OCI-LY3 (cell line): Measurements from ENCODE around the gene KRTAP3-3.

Experiments
- H2AFZ ChIP-seq: fragments of 200-600, 300-600 bp; shearing (Covaris generic); 2 replicates; pipeline ENCODE4 v1.6.0; 2014; ENCODE audit warnings: antibody characterized with exemption, low read depth, low read length
- H3K27ac ChIP-seq: fragments of 200-600, 300-600 bp; sonication (generic); 2 replicates; pipeline ENCODE4 v1.5.1; 2014; ENCODE audit warnings: mild to moderate bottlenecking, low read length, moderate library complexity, mixed read lengths
- H3K27me3 ChIP-seq: fragments of 200-600, 300-600 bp; sonication (generic); 2 replicates; pipeline ENCODE4 v1.6.1; 2014; ENCODE audit warnings: low read depth, low read length, mixed read lengths
- H3K36me3 ChIP-seq: fragments of 200-600, 300-600 bp; sonication (generic); replicated peaks from 2 replicates; pipeline ENCODE3; 2014; ENCODE audit warnings: low read depth, low read length, mixed read lengths
- H3K4me1 ChIP-seq: fragments of 300-600, 200-600 bp; sonication (generic); 2 replicates; pipeline ENCODE4 v1.6.1; 2014; ENCODE audit warnings: low read length, mixed read lengths
- H3K4me2 ChIP-seq: fragments of 200-600, 300-600 bp; sonication (generic); 2 replicates; pipeline ENCODE4 v1.6.1; 2014; ENCODE audit warnings: low read length, mixed read lengths
- H3K4me3 ChIP-seq: fragments of 300-600, 200-600 bp; sonication (generic); 2 replicates; pipeline ENCODE4 v1.5.1; 2014; ENCODE audit warnings: antibody characterized with exemption, mild to moderate bottlenecking, low read length, moderate library complexity
- H3K79me2 ChIP-seq: fragments of 300-600, 200-600 bp; shearing (Covaris generic); 2 replicates; pipeline ENCODE4 v1.6.1; 2014; ENCODE audit warnings: mild to moderate bottlenecking, low read length, mixed read lengths
- H3K9ac ChIP-seq: fragments of 300-600, 200-600 bp; shearing (Covaris generic); 2 replicates; pipeline ENCODE4 v1.6.0; 2014; ENCODE audit warnings: mild to moderate bottlenecking, low read length, moderate library complexity
- H3K9me3 ChIP-seq: fragments of 200-600, 300-600 bp; shearing (Covaris generic); 2 replicates; pipeline ENCODE4 v1.6.1; 2014; ENCODE audit warnings: low read length, mixed read lengths; ENCODE audit not compliant: insufficient read depth
- H4K20me1 ChIP-seq: fragments of 200-600, 300-600 bp; sonication (generic); 2 replicates; pipeline ENCODE4 v1.6.1; 2016; ENCODE audit warnings: low read length, mixed read lengths; ENCODE audit not compliant: insufficient read depth
- EZH2phosphoT487 ChIP-seq: fragments of 200-600 bp; shearing (Covaris generic); IDR thresholded peaks from 2 replicates; pipeline ENCODE4 v1.6.1; 2018; ENCODE audit warnings: antibody characterized with exemption, mixed run types, low read depth
- TF ChIP-seq, protein P1 (sequence below): fragments of 200-600, 300-600 bp; sonication (generic); IDR thresholded peaks from 2 replicates; pipeline ENCODE4 v1.5.1; 2014; ENCODE audit warnings: antibody characterized with exemption, low read length, low read depth

KRTAP3-3 gene

DNA sequence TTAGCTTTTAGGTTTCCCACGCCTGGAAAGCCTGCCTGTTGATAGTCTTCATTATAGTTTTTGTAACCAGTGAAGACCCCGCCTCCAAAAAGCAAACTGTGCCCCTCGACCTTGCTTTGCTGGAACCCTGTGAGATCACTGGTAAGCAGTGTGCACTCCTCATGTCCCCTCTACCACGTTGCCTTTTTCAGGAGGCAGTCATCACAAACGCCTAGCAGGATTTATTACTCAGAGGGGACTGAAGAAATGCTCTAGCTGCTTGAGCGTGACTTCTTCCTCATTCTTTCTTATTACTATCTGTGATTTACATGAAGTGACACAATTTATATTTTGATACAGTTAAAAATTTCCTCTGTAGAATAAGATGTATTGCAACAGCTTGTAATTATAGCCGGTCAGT lies 21.5 kb upstream of the KRTAP3-3 start:
- no peaks in the 10 kb centered on the region for H3K9me3 ChIP-seq
- H3K27me3 ChIP-seq, result peaks cover 25% of the 10 kb centered on the region
- no peak overlapping the region for H3K4me3 ChIP-seq
- TF ChIP-seq, protein P1, sequence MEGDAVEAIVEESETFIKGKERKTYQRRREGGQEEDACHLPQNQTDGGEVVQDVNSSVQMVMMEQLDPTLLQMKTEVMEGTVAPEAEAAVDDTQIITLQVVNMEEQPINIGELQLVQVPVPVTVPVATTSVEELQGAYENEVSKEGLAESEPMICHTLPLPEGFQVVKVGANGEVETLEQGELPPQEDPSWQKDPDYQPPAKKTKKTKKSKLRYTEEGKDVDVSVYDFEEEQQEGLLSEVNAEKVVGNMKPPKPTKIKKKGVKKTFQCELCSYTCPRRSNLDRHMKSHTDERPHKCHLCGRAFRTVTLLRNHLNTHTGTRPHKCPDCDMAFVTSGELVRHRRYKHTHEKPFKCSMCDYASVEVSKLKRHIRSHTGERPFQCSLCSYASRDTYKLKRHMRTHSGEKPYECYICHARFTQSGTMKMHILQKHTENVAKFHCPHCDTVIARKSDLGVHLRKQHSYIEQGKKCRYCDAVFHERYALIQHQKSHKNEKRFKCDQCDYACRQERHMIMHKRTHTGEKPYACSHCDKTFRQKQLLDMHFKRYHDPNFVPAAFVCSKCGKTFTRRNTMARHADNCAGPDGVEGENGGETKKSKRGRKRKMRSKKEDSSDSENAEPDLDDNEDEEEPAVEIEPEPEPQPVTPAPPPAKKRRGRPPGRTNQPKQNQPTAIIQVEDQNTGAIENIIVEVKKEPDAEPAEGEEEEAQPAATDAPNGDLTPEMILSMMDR, result no peak
- no peak for TF ChIP-seq EZH2phosphoT487
- no peak overlapping the region for H3K9ac ChIP-seq
- H3K79me2 ChIP-seq, result no peaks in the 10 kb centered on the region
- H2AFZ ChIP-seq, result no peak overlapping the region
- H4K20me1 ChIP-seq, result no peaks in the 10 kb centered on the region
- H3K4me1 ChIP-seq, result no peaks in the 10 kb centered on the region
- H3K27ac ChIP-seq, result no peak overlapping the region
- H3K36me3 ChIP-seq, result no peaks in the 10 kb centered on the region
- H3K4me2 ChIP-seq, result no peak overlapping the region

DNA sequence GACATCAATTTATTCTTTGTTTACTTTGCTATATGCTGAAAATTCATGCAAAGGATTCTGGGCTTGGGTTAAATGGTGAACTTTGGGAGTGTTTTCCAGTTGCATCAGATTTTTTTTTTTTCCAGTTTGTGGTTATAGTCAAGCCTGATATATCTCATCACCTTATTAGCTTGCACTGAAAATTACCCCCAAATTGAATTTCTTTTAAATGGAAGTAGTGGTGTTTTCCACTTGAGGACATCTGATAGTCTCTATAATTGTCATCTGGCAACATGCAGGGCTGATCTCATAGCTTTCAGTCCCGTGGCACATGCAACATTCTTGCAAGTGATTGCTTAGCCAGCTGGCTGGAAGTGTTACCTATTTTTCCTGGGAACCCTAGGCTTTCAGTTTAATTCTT lies 19.6 kb upstream of the KRTAP3-3 start:
- Histone ChIP-seq H3K79me2 (no peaks in the 10 kb centered on the region), H4K20me1 (no peaks in the 10 kb centered on the region), H2AFZ (no peak overlapping the region), H3K9me3 (no peaks in the 10 kb centered on the region), H3K9ac (no peak overlapping the region), H3K36me3 (no peaks in the 10 kb centered on the region), H3K4me3 (no peak overlapping the region), H3K27me3 (peaks cover 25% of the 10 kb centered on the region), H3K27ac (no peak overlapping the region), H3K4me2 (no peak overlapping the region), H3K4me1 (no peaks in the 10 kb centered on the region)
- TF ChIP-seq, protein P1, result no peak
- no peak for TF ChIP-seq EZH2phosphoT487

DNA sequence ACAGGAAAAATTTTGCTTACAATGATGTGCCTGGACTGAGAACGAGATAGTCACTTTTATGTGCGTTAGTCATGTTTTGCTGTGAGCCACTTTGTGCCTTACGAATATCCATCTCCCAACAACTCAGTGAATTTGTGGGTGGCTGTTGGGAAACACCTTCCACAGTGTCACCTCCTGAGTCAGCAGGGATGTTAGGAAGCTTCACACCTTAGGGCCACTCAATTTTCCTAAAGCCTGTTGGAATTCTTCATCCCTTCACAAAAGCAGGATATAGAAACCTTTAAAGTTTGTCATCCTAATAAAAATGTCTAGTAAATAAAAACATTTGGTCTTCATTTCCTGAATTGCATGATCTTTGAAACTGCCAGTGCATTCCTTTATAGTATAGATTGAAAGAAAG lies 19.2 kb upstream of the KRTAP3-3 start:
- Histone ChIP-seq H3K4me2 (no peak overlapping the region), H3K27ac (no peak overlapping the region), H3K4me1 (no peaks in the 10 kb centered on the region)

DNA sequence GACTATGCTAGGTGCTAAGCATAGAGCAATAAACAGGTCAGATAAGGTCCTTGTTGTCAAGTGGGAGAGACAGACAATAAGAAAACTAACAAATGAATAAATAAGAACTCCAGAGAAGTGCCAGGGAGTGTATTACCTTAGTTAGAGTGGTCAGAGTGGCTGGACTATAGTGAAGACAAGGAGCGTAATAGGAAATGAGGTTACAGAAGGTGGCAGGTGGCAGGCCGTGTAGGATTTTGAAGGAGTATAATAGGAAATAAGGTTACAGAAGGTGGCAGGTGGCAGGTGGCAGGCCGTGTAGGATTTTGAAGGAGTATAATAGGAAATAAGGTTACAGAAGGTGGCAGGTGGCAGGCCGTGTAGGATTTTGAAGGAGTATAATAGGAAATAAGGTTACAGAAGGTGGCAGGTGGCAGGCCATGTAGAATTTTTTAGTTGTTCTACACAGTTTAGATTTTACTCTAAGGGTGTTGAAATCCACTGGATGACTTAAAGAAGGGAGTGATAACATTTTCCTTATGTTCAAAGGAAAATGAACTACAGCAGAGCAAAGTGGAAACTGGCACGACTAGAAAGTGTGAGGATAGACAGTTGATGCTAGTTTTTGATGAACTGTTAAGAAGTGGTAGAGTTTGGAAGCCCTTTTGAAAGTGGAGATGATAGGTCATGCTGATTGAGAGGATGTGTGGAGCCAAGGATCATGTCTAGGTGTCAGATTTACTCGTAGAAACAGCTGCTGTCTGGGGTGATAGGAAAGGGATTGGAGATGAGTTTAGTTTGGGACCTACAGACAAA lies 18.6 kb upstream of the KRTAP3-3 start:
- H3K79me2 ChIP-seq, result no peaks in the 10 kb centered on the region
- peaks cover 25% of the 10 kb centered on the region for H3K27me3 ChIP-seq
- no peak for TF ChIP-seq EZH2phosphoT487
- TF ChIP-seq, protein P1, result no peak
- no peak overlapping the region for H2AFZ ChIP-seq
- no peaks in the 10 kb centered on the region for H3K4me1 ChIP-seq
- no peak overlapping the region for H3K27ac ChIP-seq
- H3K4me3 ChIP-seq, result no peak overlapping the region
- H3K36me3 ChIP-seq, result no peaks in the 10 kb centered on the region
- no peaks in the 10 kb centered on the region for H4K20me1 ChIP-seq
- no peak overlapping the region for H3K4me2 ChIP-seq
- H3K9me3 ChIP-seq, result no peaks in the 10 kb centered on the region
- H3K9ac ChIP-seq, result no peak overlapping the region

More for the DNA sequence above, 19.2 kb upstream of the KRTAP3-3 start:
- H2AFZ ChIP-seq, result no peak overlapping the region
- no peaks in the 10 kb centered on the region for H3K36me3 ChIP-seq
- H3K9ac ChIP-seq, result no peak overlapping the region
- no peak for TF ChIP-seq EZH2phosphoT487
- TF ChIP-seq, protein P1, result no peak
- peaks cover 25% of the 10 kb centered on the region for H3K27me3 ChIP-seq
- no peaks in the 10 kb centered on the region for H4K20me1 ChIP-seq
- H3K9me3 ChIP-seq, result no peaks in the 10 kb centered on the region
- H3K79me2 ChIP-seq, result no peaks in the 10 kb centered on the region
- no peak overlapping the region for H3K4me3 ChIP-seq
